Loucy (cell line): ENCODE measurements around the gene TMEM163.

Source experiments
- H2AFZ ChIP-seq: fragments of 200-600 bp; sonication (generic); 2 replicates; pipeline ENCODE4 v1.6.0; 2016; ENCODE audit warnings: antibody characterized with exemption, mild to moderate bottlenecking, low read length, moderate library complexity
- H3F3A ChIP-seq: fragments of 200-600 bp; 2 replicates; pipeline ENCODE4 v1.6.0; 2016; ENCODE audit warnings: antibody characterized with exemption, low read depth, mild to moderate bottlenecking
- H3K27me3 ChIP-seq: fragments of 200-600 bp; sonication (generic); 2 replicates; pipeline ENCODE4 v1.6.1; 2014; ENCODE audit warnings: low read length, mild to moderate bottlenecking; ENCODE audit not compliant: insufficient read depth, poor library complexity, severe bottlenecking
- H3K36me3 ChIP-seq: fragments of 200-600 bp; sonication (generic); 2 replicates; pipeline ENCODE4 v1.6.1; 2016; ENCODE audit warnings: low read length; ENCODE audit not compliant: insufficient read depth
- H3K4me1 ChIP-seq: fragments of 200-600 bp; sonication (generic); 2 replicates; pipeline ENCODE4 v1.5.1; 2014; ENCODE audit warnings: low read length, mild to moderate bottlenecking; ENCODE audit not compliant: insufficient read depth, poor library complexity, severe bottlenecking
- H3K4me2 ChIP-seq: fragments of 200-600 bp; sonication (generic); 2 replicates; pipeline ENCODE4 v1.6.0; 2014; ENCODE audit warnings: antibody characterized with exemption, low read length, low read depth, mild to moderate bottlenecking; ENCODE audit not compliant: poor library complexity, severe bottlenecking
- H3K4me3 ChIP-seq: fragments of 200-600 bp; sonication (generic); 2 replicates; pipeline ENCODE4 v1.5.1; 2014; ENCODE audit warnings: low read length, mild to moderate bottlenecking, mixed read lengths; ENCODE audit not compliant: poor library complexity, severe bottlenecking
- H3K79me2 ChIP-seq: fragments of 200-600 bp; sonication (generic); 2 replicates; pipeline ENCODE4 v1.6.1; 2014; ENCODE audit warnings: low read length; ENCODE audit not compliant: insufficient read depth
- H3K9ac ChIP-seq: fragments of 200-600 bp; sonication (generic); 2 replicates; pipeline ENCODE4 v1.6.0; 2014; ENCODE audit warnings: mild to moderate bottlenecking, low read depth, low read length, moderate library complexity; ENCODE audit not compliant: poor library complexity, severe bottlenecking
- H3K9me2 ChIP-seq: fragments of 200-600 bp; sonication (generic); replicated peaks from 2 replicates; pipeline ENCODE4 v1.6.1; 2016; ENCODE audit warnings: low read depth, low read length, mixed read lengths
- H3K9me3 ChIP-seq: fragments of 200-600 bp; sonication (generic); 2 replicates; pipeline ENCODE4 v1.6.1; 2014; ENCODE audit warnings: mild to moderate bottlenecking, antibody characterized with exemption, low read length, low read depth; ENCODE audit not compliant: insufficient read depth
- H4K20me1 ChIP-seq: fragments of 200-600 bp; sonication (generic); 2 replicates; pipeline ENCODE4 v1.6.0; 2014; ENCODE audit warnings: antibody characterized with exemption, low read length, mild to moderate bottlenecking; ENCODE audit not compliant: insufficient read depth, poor library complexity, severe bottlenecking
- EZH2phosphoT487 ChIP-seq: fragments of 200-600 bp; IDR thresholded peaks from 2 replicates; pipeline ENCODE4 v1.6.1; 2018; ENCODE audit warnings: antibody characterized with exemption, mild to moderate bottlenecking, moderate library complexity, borderline replicate concordance
- TF ChIP-seq, protein P1 (sequence below): fragments of 200-600 bp; sonication (generic); conservative IDR thresholded peaks from 2 replicates; pipeline ENCODE4 v1.5.1; 2014; ENCODE audit warnings: mild to moderate bottlenecking, antibody characterized with exemption, low read length

The TMEM163 gene

DNA sequence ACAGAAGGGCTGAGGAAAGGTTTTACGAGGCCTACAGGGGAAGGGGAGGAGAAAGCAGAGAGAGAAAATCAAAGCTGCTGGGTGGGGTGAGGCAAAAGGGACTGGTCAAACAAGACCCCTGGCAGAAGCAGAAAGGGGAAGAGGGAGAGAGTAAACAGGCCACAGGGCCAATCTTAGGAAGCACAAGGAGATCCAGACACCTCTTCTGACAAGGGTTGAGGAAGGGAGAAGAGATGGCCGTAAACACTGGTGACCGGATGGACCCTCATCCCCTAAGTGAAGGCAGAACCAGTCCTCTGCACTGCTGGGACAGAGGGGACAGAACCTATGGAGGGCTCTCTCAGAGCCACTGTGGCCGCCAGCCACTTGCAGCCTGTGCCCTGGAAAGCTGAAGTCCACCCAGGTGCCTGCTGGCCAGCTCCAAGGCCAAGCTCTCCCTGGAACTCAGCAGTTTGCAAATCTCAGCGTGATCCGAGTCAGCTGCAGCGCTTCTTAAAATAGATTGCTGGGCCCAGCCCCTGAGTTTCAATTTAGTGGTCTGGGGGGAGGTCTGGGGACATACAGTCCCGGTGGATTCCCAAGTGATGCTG lies 108.8 kb downstream of the TMEM163 start:
- Histone ChIP-seq H4K20me1 (no peaks in the 10 kb centered on the region), H3F3A (no peaks in the 10 kb centered on the region), H3K9me3 (no peaks in the 10 kb centered on the region; the same call in 1 of the 2 replicates), H3K9ac (no peak overlapping the region), H3K4me2 (no peak overlapping the region), H3K27me3 (no peaks in the 10 kb centered on the region), H3K36me3 (no peaks in the 10 kb centered on the region), H2AFZ (no peak overlapping the region), H3K4me1 (no peaks in the 10 kb centered on the region), H3K4me3 (no peak overlapping the region), H3K9me2 (no peaks in the 10 kb centered on the region), H3K79me2 (no peaks in the 10 kb centered on the region)
- TF ChIP-seq EZH2phosphoT487 = no peak
- TF ChIP-seq, protein P1, sequence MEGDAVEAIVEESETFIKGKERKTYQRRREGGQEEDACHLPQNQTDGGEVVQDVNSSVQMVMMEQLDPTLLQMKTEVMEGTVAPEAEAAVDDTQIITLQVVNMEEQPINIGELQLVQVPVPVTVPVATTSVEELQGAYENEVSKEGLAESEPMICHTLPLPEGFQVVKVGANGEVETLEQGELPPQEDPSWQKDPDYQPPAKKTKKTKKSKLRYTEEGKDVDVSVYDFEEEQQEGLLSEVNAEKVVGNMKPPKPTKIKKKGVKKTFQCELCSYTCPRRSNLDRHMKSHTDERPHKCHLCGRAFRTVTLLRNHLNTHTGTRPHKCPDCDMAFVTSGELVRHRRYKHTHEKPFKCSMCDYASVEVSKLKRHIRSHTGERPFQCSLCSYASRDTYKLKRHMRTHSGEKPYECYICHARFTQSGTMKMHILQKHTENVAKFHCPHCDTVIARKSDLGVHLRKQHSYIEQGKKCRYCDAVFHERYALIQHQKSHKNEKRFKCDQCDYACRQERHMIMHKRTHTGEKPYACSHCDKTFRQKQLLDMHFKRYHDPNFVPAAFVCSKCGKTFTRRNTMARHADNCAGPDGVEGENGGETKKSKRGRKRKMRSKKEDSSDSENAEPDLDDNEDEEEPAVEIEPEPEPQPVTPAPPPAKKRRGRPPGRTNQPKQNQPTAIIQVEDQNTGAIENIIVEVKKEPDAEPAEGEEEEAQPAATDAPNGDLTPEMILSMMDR = no peak

- H3K9me3 ChIP-seq = no peaks in the 10 kb centered on the region
- no peaks in the 10 kb centered on the region for H3F3A ChIP-seq
- H3K9ac ChIP-seq = no peak overlapping the region
- no peaks in the 10 kb centered on the region for H3K4me1 ChIP-seq
- no peaks in the 10 kb centered on the region for H3K27me3 ChIP-seq
- H4K20me1 ChIP-seq = no peaks in the 10 kb centered on the region
- H3K79me2 ChIP-seq = no peaks in the 10 kb centered on the region
- H3K4me3 ChIP-seq = no peak overlapping the region
- H3K9me2 ChIP-seq = no peaks in the 10 kb centered on the region
- no peak overlapping the region for H2AFZ ChIP-seq
- no peak for TF ChIP-seq EZH2phosphoT487
- TF ChIP-seq, protein P1 = no peak
- H3K4me2 ChIP-seq = no peak overlapping the region
- no peaks in the 10 kb centered on the region for H3K36me3 ChIP-seq
Observed at GRCh38 chr2:134603966-134604365, 114.8 kb downstream of the TMEM163 start.

DNA sequence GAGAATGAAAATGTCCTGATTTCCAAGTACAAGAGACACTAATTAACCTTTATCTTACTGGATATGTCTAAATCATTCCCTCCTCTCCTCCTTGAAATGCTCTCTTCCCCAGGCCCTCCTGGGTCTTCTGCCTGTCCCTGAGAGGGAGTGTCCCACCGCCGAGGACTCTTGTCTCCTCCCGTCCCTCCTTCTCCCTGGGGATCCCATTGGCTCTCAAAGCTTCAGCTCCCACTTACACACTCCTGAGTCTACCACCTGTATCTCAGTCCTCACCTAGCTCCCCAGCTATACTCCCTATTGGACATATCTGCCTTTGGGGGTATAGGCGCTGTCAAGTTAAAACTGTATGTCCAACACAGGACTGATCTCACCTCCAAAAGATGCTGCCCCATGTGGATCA lies 116.1 kb downstream of the TMEM163 start:
- Histone ChIP-seq H3K27me3 (no peaks in the 10 kb centered on the region), H4K20me1 (no peaks in the 10 kb centered on the region), H3K4me1 (no peaks in the 10 kb centered on the region), H3K36me3 (no peaks in the 10 kb centered on the region), H3K79me2 (no peaks in the 10 kb centered on the region), H3K9me2 (no peaks in the 10 kb centered on the region), H2AFZ (no peak overlapping the region), H3K9me3 (no peaks in the 10 kb centered on the region), H3K4me2 (no peak overlapping the region), H3K9ac (no peak overlapping the region), H3K4me3 (no peak overlapping the region), H3F3A (no peaks in the 10 kb centered on the region)
- no peak for TF ChIP-seq EZH2phosphoT487
- TF ChIP-seq, protein P1 = no peak
